GM12872 (cell line): ENCODE data around the gene TCF12.
A peak's percentile ranks its signal among the peaks of the same experiment; 100 is the strongest.

Experiments
- CTCF ChIP-seq: IDR thresholded peaks from 3 replicates; pipeline ENCODE4 v1.5.1; 2011; ENCODE audit warnings: low read depth, mild to moderate bottlenecking, low read length, moderate library complexity; ENCODE audit not compliant: insufficient read depth

Gene TCF12

GRCh38 chr15:57297630-57298029, 379.2 kb downstream of the TCF12 start:
- no peak for TF ChIP-seq CTCF

- no peak for TF ChIP-seq CTCF
Measured at GRCh38 chr15:57298204-57298603, 379.8 kb downstream of the TCF12 start.

- no peak for TF ChIP-seq CTCF
Measured at GRCh38 chr15:57298843-57299550, 380.6 kb downstream of the TCF12 start.

GRCh38 chr15:57301307-57301706, 382.9 kb downstream of the TCF12 start:
- no peak for TF ChIP-seq CTCF

- TF ChIP-seq CTCF: 0 out of 3 replicates have a peak, but pooled peaks have one; percentile 10
Measured at GRCh38 chr15:57302640-57303257, 384.3 kb downstream of the TCF12 start.

GRCh38 chr15:57305009-57305408, 386.6 kb downstream of the TCF12 start:
- no peak for TF ChIP-seq CTCF

GRCh38 chr15:57306161-57306943, 387.9 kb downstream of the TCF12 start:
- TF ChIP-seq CTCF: peak; percentile 77
